ENCODE data around the gene KRTAP10-12. TPM values are rescaled to one million over a fixed set of nuclear protein-coding genes. Genes with fewer than 3 reads are reported as not detected.

KRTAP10-12 gene
- polyA plus RNA-seq, 1 experiment, result not detected

- no peak overlapping the region for H3K4me3 ChIP-seq (ENCODE audit: low read depth, low read length)
- POLR2A ChIA-PET, result no interaction called here
- TF ChIP-seq, protein P1, sequence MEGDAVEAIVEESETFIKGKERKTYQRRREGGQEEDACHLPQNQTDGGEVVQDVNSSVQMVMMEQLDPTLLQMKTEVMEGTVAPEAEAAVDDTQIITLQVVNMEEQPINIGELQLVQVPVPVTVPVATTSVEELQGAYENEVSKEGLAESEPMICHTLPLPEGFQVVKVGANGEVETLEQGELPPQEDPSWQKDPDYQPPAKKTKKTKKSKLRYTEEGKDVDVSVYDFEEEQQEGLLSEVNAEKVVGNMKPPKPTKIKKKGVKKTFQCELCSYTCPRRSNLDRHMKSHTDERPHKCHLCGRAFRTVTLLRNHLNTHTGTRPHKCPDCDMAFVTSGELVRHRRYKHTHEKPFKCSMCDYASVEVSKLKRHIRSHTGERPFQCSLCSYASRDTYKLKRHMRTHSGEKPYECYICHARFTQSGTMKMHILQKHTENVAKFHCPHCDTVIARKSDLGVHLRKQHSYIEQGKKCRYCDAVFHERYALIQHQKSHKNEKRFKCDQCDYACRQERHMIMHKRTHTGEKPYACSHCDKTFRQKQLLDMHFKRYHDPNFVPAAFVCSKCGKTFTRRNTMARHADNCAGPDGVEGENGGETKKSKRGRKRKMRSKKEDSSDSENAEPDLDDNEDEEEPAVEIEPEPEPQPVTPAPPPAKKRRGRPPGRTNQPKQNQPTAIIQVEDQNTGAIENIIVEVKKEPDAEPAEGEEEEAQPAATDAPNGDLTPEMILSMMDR (IDR thresholded peaks at IDR 0.05; ENCODE audit: low read depth, low read length), result no peak
Observed at GRCh38 chr21:44710294-44710665, 13.3 kb downstream of the KRTAP10-12 start.

GRCh38 chr21:44710756-44711326, 13.9 kb downstream of the KRTAP10-12 start:
- H3K27me3 ChIP-seq (ENCODE audit: control insufficient read depth, insufficient read depth, low read length), result peaks cover 83% of the 10 kb centered on the region
- DNase-seq (ENCODE audit: low read depth, low spot score), result no peak
- POLR2A ChIA-PET, result no interaction called here
- TF ChIP-seq, protein P1 (IDR thresholded peaks at IDR 0.05; ENCODE audit: low read depth, low read length), result no peak
- H3K9me3 ChIP-seq (ENCODE audit: control insufficient read depth, insufficient read depth, low read length), result no peaks in the 10 kb centered on the region; the same call in 1 of the 2 replicates
- CTCF ChIA-PET, result no interaction called here
- no peak overlapping the region for H3K4me3 ChIP-seq (ENCODE audit: low read depth, low read length)
- no peak overlapping the region for H3K27ac ChIP-seq (ENCODE audit: low read depth, low read length)

More at GRCh38 chr21:44710294-44710665, 13.3 kb downstream of the KRTAP10-12 start:
- Histone ChIP-seq H3K9me3 (ENCODE audit: control insufficient read depth, insufficient read depth, low read length) (no peaks in the 10 kb centered on the region; the same call in 1 of the 2 replicates), H3K27ac (ENCODE audit: low read depth, low read length) (no peak overlapping the region), H3K27me3 (ENCODE audit: control insufficient read depth, insufficient read depth, low read length) (peaks cover 84% of the 10 kb centered on the region)
- CTCF ChIA-PET, result interaction anchor here (0.7 kb wide), 1 partner anchor 228 kb away, joined by 3 read pairs; no protein-coding TSS in a partner anchor
- DNase-seq (ENCODE audit: low read depth, low spot score), result no peak

DNA sequence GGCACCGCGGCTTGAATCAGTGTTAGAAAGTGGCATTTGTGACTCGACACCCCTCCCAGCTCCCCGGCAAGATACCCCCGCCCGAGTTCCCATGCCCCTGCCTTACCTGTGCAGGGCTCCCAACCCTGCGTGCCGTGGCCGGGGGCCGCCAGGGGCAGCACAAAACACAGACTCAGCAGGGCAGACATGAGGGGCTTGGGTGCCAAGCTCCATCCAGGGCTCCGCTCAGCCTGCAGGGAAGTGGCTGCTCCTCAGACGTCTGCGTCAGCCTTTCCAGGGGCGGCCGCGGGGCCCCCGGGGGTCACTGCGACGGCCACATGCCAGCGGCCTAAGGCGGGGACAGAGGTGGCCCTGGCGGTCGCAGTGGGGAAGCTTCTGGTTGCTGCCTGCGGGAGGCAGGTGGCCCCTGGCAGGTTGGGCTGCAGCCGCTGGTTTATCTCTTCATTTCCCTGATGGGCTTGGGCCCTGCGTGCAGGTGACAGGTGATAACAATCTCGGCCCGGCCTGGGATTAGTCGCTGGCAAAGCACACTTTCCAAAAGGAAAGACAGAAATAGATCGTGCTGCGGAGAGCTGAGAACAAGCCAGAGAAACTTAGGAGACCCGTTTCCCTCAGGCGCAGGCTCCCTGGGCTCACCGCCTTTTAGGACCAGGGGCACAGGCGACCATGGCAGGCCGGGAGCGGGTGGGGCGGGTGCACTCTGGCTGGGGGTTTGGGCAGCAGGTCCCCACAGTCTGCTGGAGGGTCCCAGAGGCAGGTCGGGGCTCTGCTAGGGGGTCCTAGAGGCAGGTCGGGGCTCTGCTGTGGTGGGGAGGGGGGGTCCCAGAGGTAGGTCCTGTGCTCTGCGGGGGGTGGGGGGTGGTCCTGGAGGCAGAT, 14.6 kb downstream of the KRTAP10-12 start, which contains the start of gene TSPEAR:
TSS of gene TSPEAR (minus strand) at position 246 of the 876 bp plus-strand sequence. CDS start at position 188, 58 bp downstream.
- ChIA-PET CTCF (no interaction called here), POLR2A (no interaction called here)
- Histone ChIP-seq H3K4me3 (ENCODE audit: low read depth, low read length) (no peak within 1 kb of the TSS), H3K9me3 (ENCODE audit: control insufficient read depth, insufficient read depth, low read length) (no peaks in the 10 kb centered on the region; the same call in 1 of the 2 replicates), H3K27me3 (ENCODE audit: control insufficient read depth, insufficient read depth, low read length) (peaks cover 76% of the 10 kb centered on the region), H3K27ac (ENCODE audit: low read depth, low read length) (no peak within 1 kb of the TSS)
- TF ChIP-seq, protein P1 (IDR thresholded peaks at IDR 0.05; ENCODE audit: low read depth, low read length), result no peak
- no peak for DNase-seq (ENCODE audit: low read depth, low spot score)

GRCh38 chr21:44712203-44713028, 15.4 kb downstream of the KRTAP10-12 start:
- Histone ChIP-seq H3K27me3 (ENCODE audit: control insufficient read depth, insufficient read depth, low read length) (peaks cover 69% of the 10 kb centered on the region), H3K27ac (ENCODE audit: low read depth, low read length) (no peak overlapping the region), H3K4me3 (ENCODE audit: low read depth, low read length) (no peak overlapping the region), H3K9me3 (ENCODE audit: control insufficient read depth, insufficient read depth, low read length) (no peaks in the 10 kb centered on the region; the same call in 1 of the 2 replicates)
- ChIA-PET POLR2A (no interaction called here), CTCF (no interaction called here)
- no peak for DNase-seq (ENCODE audit: low read depth, low spot score)
- TF ChIP-seq, protein P1 (IDR thresholded peaks at IDR 0.05; ENCODE audit: low read depth, low read length), result no peak

Measured in AG04450 (cell line).